Activated CD8-positive, alpha-beta memory T cell treated with anti-CD3 and anti-CD28 coated beads, Interleukin-2, amount 10 ng/mL, durations not matched to agents 7 days and 5 days (primary cell): Measurements from ENCODE around the gene PCDHGA1. TPM values are rescaled to one million over a fixed set of nuclear protein-coding genes. Genes with fewer than 3 reads are reported as not detected.
A peak's percentile ranks its signal among the peaks of the same experiment; 100 is the strongest.
"Not testable (repeated sequence)": the region's sequence is repeated elsewhere in the genome, so short reads cannot be mapped to it uniquely, and the experiment has no call there.

ENCODE experiments used
- ATAC-seq: fragments of 150-1000 bp; cut with Tn5 transposase; one replicate; pipeline ENCODE4 v1.10.0; 2021; ENCODE audit warnings: moderate library complexity
- CTCF ChIA-PET: fragments of 350-600 bp; sonication (Branson Sonifier 250); formaldehyde crosslinking; loops from one replicate; lab custom pipeline; 2021; ENCODE audit warnings: antibody characterized with exemption; lab: Charles Lee
- DNase-seq: peaks from one replicate; pipeline ENCODE4 v3.0.0-alpha.2; 2020
- H3K27ac Mint-ChIP-seq: one replicate; pipeline ENCODE4 v1.8.0; 2021; ENCODE audit warnings: mild to moderate bottlenecking, mixed read lengths
- H3K27me3 Mint-ChIP-seq: one replicate; pipeline ENCODE4 v1.8.0; 2021; ENCODE audit warnings: mixed read lengths
- H3K36me3 Mint-ChIP-seq: one replicate; pipeline ENCODE4 v1.8.0; 2021; ENCODE audit warnings: mild to moderate bottlenecking, mixed read lengths
- H3K4me1 Mint-ChIP-seq: one replicate; pipeline ENCODE4 v1.8.0; 2021; ENCODE audit warnings: mixed read lengths
- H3K4me3 Mint-ChIP-seq: one replicate; pipeline ENCODE4 v1.8.0; 2021; ENCODE audit warnings: mild to moderate bottlenecking, moderate library complexity, mixed read lengths
- H3K9me3 Mint-ChIP-seq: one replicate; pipeline ENCODE4 v1.8.0; 2022; ENCODE audit warnings: low read depth, mixed read lengths
- total RNA-seq, 2 experiments: library from RNA; stranded (reverse); gene quantifications; one replicate each; pipeline ENCODE4 v1.2.3, GENCODE V29; 2021

The PCDHGA1 gene
- total RNA-seq, 2 experiments from 2014 or later: not detected

DNA sequence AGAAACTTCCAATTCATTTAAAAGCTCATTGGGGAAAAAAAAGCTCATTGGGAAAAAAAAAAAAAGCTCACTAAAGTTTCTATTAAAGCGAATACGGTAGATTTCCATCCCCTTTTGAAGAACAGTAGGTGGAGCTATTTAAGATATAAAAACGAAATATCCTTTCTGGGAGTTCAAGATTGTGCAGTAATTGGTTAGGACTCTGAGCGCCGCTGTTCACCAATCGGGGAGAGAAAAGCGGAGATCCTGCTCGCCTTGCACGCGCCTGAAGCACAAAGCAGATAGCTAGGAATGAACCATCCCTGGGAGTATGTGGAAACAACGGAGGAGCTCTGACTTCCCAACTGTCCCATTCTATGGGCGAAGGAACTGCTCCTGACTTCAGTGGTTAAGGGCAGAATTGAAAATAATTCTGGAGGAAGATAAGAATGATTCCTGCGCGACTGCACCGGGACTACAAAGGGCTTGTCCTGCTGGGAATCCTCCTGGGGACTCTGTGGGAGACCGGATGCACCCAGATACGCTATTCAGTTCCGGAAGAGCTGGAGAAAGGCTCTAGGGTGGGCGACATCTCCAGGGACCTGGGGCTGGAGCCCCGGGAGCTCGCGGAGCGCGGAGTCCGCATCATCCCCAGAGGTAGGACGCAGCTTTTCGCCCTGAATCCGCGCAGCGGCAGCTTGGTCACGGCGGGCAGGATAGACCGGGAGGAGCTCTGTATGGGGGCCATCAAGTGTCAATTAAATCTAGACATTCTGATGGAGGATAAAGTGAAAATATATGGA, 100.2 kb downstream of the PCDHGA1 start, which contains the start of gene PCDHGA12:
PCDHGA12 (plus strand) TSS at position 176 of the 782 bp plus-strand sequence; CDS start at position 429, 253 bp downstream.
- H3K4me1 Mint-ChIP-seq: peaks cover 5% of the 10 kb centered on the region
- peaks cover 18% of the 10 kb centered on the region for H3K9me3 Mint-ChIP-seq
- peak within 1 kb of the TSS; percentile 43 for H3K4me3 Mint-ChIP-seq
- peak within 1 kb of the TSS; percentile 69 for H3K27ac Mint-ChIP-seq
- H3K27me3 Mint-ChIP-seq: peaks cover 52% of the 10 kb centered on the region
- no peak for ATAC-seq
- no peak for DNase-seq
- H3K36me3 Mint-ChIP-seq: peaks cover 6% of the 10 kb centered on the region
- CTCF ChIA-PET: interaction anchor here (0.7 to 2.2 kb wide), 19 partner anchors 10 to 134 kb away, joined by 3 to 23 read pairs (median 3); partner anchors contain the start of genes PCDHGA1, PCDHGA10, PCDHGA11 and PCDHGA6

DNA sequence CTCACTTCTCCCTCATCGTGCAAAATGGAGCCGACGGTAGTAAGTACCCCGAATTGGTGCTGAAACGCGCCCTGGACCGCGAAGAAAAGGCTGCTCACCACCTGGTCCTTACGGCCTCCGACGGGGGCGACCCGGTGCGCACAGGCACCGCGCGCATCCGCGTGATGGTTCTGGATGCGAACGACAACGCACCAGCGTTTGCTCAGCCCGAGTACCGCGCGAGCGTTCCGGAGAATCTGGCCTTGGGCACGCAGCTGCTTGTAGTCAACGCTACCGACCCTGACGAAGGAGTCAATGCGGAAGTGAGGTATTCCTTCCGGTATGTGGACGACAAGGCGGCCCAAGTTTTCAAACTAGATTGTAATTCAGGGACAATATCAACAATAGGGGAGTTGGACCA, 101.0 kb downstream of the PCDHGA1 start:
- peak overlapping the region; percentile 29 for H3K4me3 Mint-ChIP-seq
- H3K36me3 Mint-ChIP-seq: peaks cover 6% of the 10 kb centered on the region
- H3K9me3 Mint-ChIP-seq: peaks cover 18% of the 10 kb centered on the region
- ATAC-seq (no peak), DNase-seq (no peak)
- H3K27me3 Mint-ChIP-seq: peaks cover 47% of the 10 kb centered on the region
- H3K27ac Mint-ChIP-seq: no peak overlapping the region
- CTCF ChIA-PET: interaction anchor here (1.0 to 2.2 kb wide), 8 partner anchors 11 to 101 kb away, joined by 3 to 23 read pairs (median 5); partner anchors contain the start of genes PCDHGA1, PCDHGA11, PCDHGB5 and PCDHGB7
- peaks cover 5% of the 10 kb centered on the region for H3K4me1 Mint-ChIP-seq

DNA sequence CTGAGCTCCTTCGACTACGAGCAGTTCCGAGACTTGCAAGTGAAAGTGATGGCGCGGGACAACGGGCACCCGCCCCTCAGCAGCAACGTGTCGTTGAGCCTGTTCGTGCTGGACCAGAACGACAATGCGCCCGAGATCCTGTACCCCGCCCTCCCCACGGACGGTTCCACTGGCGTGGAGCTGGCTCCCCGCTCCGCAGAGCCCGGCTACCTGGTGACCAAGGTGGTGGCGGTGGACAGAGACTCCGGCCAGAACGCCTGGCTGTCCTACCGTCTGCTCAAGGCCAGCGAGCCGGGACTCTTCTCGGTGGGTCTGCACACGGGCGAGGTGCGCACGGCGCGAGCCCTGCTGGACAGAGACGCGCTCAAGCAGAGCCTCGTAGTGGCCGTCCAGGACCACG, 102.0 kb downstream of the PCDHGA1 start:
- Mint-ChIP-seq H3K9me3 (peaks cover 18% of the 10 kb centered on the region), H3K27ac (peak overlapping the region; percentile 5), H3K27me3 (peaks cover 46% of the 10 kb centered on the region)
- H3K4me3 Mint-ChIP-seq, H3K36me3 Mint-ChIP-seq, H3K4me1 Mint-ChIP-seq, ATAC-seq, CTCF ChIA-PET, DNase-seq: not testable (repeated sequence)

DNA sequence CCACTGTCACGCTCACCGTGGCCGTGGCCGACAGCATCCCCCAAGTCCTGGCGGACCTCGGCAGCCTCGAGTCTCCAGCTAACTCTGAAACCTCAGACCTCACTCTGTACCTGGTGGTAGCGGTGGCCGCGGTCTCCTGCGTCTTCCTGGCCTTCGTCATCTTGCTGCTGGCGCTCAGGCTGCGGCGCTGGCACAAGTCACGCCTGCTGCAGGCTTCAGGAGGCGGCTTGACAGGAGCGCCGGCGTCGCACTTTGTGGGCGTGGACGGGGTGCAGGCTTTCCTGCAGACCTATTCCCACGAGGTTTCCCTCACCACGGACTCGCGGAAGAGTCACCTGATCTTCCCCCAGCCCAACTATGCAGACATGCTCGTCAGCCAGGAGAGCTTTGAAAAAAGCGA, 102.4 kb downstream of the PCDHGA1 start:
- H3K36me3 Mint-ChIP-seq, H3K4me1 Mint-ChIP-seq, H3K27ac Mint-ChIP-seq, DNase-seq, CTCF ChIA-PET, H3K4me3 Mint-ChIP-seq, ATAC-seq: not testable (repeated sequence)
- H3K9me3 Mint-ChIP-seq: peaks cover 18% of the 10 kb centered on the region
- H3K27me3 Mint-ChIP-seq: peaks cover 46% of the 10 kb centered on the region

DNA sequence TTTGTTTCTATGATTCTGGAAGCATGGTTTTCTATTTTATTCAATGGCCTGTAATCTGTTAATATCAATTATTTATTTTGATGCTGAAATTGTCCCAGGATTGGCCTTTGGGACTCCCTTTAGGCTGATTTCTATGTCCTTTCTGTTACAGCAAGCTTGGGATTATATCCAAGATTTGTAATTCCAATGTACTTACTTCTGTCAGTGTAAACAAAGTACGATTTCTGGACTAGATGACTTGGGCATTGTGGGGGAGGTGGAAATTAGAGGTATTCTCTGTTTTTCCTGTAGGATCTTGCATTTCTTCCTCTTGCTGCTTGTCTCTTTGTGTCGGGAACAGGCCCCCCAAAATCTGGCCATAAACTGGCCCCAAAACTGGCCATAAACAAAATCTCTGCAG, 103.7 kb downstream of the PCDHGA1 start:
- Mint-ChIP-seq H3K36me3 (peaks cover 6% of the 10 kb centered on the region), H3K27me3 (peaks cover 38% of the 10 kb centered on the region), H3K27ac (no peak overlapping the region), H3K4me1 (peaks cover 5% of the 10 kb centered on the region), H3K4me3 (no peak overlapping the region), H3K9me3 (peaks cover 14% of the 10 kb centered on the region)
- CTCF ChIA-PET: no interaction called here
- DNase-seq (no peak), ATAC-seq (no peak)

DNA sequence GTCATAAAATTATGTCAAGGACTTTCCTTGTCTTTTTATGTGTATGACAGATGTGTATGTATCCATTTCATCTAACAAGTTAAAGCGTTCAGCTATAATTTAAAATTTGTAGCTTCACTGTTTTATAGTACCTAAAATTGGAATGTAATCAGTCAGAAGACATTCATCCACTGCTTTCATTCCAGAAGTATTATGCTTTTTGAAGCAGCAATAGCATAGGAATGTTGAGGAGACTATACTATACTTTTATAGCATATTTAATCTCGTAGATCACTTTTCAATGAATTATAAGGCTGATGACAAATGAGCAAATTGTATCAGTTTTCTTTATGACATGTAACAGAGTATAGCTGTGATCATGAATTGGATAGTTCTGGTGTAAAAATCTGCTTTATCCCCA, 106.9 kb downstream of the PCDHGA1 start:
- no peak for DNase-seq
- Mint-ChIP-seq H3K4me1 (no peaks in the 10 kb centered on the region), H3K4me3 (no peak overlapping the region), H3K27ac (no peak overlapping the region), H3K36me3 (peaks cover 3% of the 10 kb centered on the region), H3K9me3 (peaks cover 3% of the 10 kb centered on the region), H3K27me3 (peaks cover 18% of the 10 kb centered on the region)
- no peak for ATAC-seq
- CTCF ChIA-PET: interaction anchor here (0.7 to 1.5 kb wide), 4 partner anchors 20 to 127 kb away, joined by 3 to 4 read pairs (median 3); partner anchors contain the start of gene PCDHGB7

DNA sequence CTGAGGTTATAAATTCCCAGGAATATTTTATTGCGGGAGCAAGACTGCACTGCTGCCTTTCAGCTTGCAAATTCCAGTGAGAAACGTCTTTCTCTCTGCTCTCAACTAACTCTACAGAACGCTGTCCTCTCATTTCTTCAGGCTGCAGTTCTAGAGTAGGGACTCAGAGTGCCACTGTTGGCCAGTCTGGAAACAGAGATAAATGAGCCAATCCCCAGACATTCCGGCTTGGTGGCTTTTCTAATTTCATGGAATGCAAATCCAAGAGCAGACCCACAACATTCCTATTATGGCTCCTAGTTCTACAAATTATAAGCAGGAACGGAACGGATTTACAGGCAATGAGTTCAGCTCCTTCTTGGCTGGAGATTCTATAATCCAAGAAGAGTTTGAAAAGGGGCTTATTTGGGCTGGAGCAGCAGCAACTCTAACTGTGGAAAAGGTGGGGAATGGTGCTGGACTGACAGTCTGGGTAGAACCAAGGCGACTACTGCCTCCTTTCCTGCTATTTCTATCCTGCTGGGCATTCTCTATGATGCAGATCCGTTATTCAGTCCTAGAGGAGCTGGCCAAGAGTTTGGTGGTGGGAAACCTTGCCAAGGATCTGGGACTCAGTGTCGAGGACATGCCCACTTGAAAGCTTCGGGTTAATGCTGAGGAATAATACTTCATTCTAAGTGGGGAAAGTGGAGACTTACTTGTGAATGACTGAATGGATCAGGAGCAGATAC, 109.3 kb downstream of the PCDHGA1 start:
- no peak overlapping the region for H3K4me3 Mint-ChIP-seq
- CTCF ChIA-PET: no interaction called here
- H3K27ac Mint-ChIP-seq: no peak overlapping the region
- H3K36me3 Mint-ChIP-seq: no peaks in the 10 kb centered on the region
- no peaks in the 10 kb centered on the region for H3K4me1 Mint-ChIP-seq
- DNase-seq (no peak), ATAC-seq (no peak)
- peaks cover 6% of the 10 kb centered on the region for H3K27me3 Mint-ChIP-seq
- no peaks in the 10 kb centered on the region for H3K9me3 Mint-ChIP-seq

DNA sequence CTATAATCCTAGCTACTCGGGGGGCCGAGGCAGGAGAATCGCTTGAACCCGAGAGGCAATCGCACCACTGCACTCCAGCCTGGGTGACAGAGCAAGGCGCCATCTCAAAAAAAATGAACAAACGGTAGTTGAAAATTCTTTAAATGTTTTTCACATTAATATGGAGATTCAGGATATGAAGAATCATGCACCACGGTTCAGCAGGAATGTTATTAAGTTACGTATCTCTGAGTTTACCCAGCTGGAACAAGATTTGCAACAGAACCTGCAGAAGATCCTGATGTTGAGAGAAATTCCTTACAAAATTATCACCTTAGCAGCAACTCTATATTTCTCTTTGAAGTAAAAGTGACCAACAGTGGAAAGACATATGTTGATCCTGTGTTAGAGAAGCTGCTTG, 110.0 kb downstream of the PCDHGA1 start:
- no peaks in the 10 kb centered on the region for H3K9me3 Mint-ChIP-seq
- H3K27me3 Mint-ChIP-seq: peaks cover 6% of the 10 kb centered on the region
- ATAC-seq (no peak), DNase-seq (no peak)
- no peak overlapping the region for H3K4me3 Mint-ChIP-seq
- CTCF ChIA-PET: no interaction called here
- H3K36me3 Mint-ChIP-seq: no peaks in the 10 kb centered on the region
- H3K27ac Mint-ChIP-seq: no peak overlapping the region
- H3K4me1 Mint-ChIP-seq: no peaks in the 10 kb centered on the region

DNA sequence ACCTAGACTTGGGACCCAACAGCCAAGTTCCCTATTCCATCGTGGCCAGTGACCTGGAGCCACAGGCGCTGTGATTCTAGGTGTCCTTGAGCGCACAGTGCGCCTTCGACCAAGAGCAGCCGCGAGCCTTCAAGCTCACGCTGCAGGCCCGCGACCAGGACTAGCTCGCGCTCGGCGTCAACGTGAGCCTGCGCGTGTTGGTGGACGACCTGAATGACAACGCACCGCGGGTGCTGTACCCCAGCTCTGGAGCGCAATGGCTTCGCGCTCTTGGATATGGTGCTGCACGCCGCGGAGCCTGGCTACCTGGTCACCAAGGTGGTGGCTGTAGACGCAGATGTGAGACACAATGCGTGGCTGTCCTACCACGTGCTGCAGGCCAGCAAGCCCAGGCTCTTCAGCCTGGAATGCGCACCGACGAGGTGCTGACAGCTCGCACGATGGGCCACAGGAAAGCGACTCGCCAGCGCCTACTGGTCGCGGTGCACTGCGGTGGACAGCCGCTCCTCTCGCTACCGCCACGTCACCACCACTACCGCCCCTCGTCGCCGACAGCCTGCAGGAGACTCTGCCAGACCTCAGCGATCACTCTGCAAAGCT, 111.4 kb downstream of the PCDHGA1 start:
- Mint-ChIP-seq H3K27me3 (peaks cover 5% of the 10 kb centered on the region), H3K27ac (no peak overlapping the region), H3K9me3 (no peaks in the 10 kb centered on the region), H3K4me1 (no peaks in the 10 kb centered on the region), H3K4me3 (no peak overlapping the region), H3K36me3 (no peaks in the 10 kb centered on the region)
- ATAC-seq: no peak
- DNase-seq: no peak
- CTCF ChIA-PET: no interaction called here

DNA sequence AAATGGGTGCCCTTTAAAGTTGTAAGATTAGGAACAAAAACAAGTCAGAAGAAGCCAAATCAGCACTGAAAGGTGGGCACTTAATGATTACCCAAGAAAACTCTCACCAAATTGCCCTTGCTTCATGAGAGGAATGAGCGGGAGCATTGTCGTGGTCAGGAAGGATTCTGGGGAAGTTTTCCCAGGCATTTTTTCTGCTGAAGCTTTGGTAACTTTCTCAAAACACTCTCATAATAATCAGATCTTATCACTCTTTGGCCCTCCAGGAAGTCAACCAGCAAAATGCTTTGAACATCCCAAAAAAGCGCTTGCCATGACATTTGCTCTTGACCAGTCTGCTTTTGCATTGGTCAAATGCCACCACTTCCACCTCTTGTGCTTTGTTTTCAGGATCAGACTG, 135.0 kb downstream of the PCDHGA1 start:
- Mint-ChIP-seq H3K9me3 (no peaks in the 10 kb centered on the region), H3K4me3 (no peak overlapping the region), H3K4me1 (no peaks in the 10 kb centered on the region), H3K27me3 (peaks cover 3% of the 10 kb centered on the region), H3K27ac (no peak overlapping the region), H3K36me3 (no peaks in the 10 kb centered on the region)
- ATAC-seq (no peak), DNase-seq (no peak)
- CTCF ChIA-PET: interaction anchor here (1.2 kb wide), 1 partner anchor 24 kb away, joined by 4 read pairs; the partner anchor contains the start of gene PCDHGC5

DNA sequence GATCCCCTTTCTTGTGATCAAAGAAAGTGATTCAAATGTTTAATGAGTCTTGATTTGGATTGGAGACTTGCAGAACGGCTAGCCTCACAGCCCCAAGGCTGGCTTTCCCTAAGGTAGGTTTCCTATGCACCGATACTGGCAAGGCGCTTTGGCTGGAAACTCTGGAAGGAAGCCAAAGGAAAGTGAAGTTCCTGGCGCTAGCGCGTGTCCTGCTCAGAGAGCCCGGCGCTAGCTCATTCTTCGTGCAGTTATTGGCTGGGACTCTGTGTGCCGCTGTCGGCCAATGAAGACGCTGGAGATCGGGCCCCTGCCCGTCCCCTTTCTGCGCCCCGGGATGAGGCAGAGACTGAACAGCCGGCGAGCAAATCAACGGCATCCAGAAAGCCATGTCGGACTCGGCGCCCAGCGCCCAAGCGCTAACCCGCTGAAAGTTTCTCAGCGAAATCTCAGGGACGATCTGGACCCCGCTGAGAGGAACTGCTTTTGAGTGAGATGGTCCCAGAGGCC, 145.4 kb downstream of the PCDHGA1 start, which contains the start of gene PCDHGC3:
PCDHGC3 (plus strand) TSS at position 342 of the 507 bp plus-strand sequence; CDS start at position 493, 151 bp downstream.
- CTCF ChIA-PET: interaction anchor here (1.5 to 1.8 kb wide), 2 partner anchors 17 to 37 kb away, joined by 3 to 5 read pairs; no protein-coding TSS in a partner anchor
- peak; percentile 51 for ATAC-seq
- H3K9me3 Mint-ChIP-seq: no peaks in the 10 kb centered on the region
- H3K4me1 Mint-ChIP-seq: peaks cover 26% of the 10 kb centered on the region
- H3K4me3 Mint-ChIP-seq: peak within 1 kb of the TSS; percentile 55
- H3K27me3 Mint-ChIP-seq: peaks cover 70% of the 10 kb centered on the region
- DNase-seq: peak; percentile 43
- H3K36me3 Mint-ChIP-seq: no peaks in the 10 kb centered on the region
- H3K27ac Mint-ChIP-seq: peak within 1 kb of the TSS; percentile 15

DNA sequence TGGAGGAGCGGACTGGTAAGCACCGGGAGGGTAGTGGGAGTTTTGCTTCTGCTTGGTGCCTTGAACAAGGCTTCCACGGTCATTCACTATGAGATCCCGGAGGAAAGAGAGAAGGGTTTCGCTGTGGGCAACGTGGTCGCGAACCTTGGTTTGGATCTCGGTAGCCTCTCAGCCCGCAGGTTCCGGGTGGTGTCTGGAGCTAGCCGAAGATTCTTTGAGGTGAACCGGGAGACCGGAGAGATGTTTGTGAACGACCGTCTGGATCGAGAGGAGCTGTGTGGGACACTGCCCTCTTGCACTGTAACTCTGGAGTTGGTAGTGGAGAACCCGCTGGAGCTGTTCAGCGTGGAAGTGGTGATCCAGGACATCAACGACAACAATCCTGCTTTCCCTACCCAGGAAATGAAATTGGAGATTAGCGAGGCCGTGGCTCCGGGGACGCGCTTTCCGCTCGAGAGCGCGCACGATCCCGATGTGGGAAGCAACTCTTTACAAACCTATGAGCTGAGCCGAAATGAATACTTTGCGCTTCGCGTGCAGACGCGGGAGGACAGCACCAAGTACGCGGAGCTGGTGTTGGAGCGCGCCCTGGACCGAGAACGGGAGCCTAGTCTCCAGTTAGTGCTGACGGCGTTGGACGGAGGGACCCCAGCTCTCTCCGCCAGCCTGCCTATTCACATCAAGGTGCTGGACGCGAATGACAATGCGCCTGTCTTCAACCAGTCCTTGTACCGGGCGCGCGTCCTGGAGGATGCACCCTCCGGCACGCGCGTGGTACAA, 146.0 kb downstream of the PCDHGA1 start:
- Mint-ChIP-seq H3K36me3 (no peaks in the 10 kb centered on the region), H3K27me3 (peaks cover 76% of the 10 kb centered on the region), H3K9me3 (no peaks in the 10 kb centered on the region), H3K4me1 (peaks cover 26% of the 10 kb centered on the region), H3K4me3 (peak overlapping the region; percentile 55), H3K27ac (no peak overlapping the region)
- DNase-seq (no peak), ATAC-seq (no peak)
- CTCF ChIA-PET: interaction anchor here (1.5 to 1.8 kb wide), 2 partner anchors 17 to 36 kb away, joined by 3 to 5 read pairs; no protein-coding TSS in a partner anchor
